GM19395 (cell line): ENCODE data around the gene FSCN2.

Experiments used
- ATAC-seq: cut with Tn5 transposase; IDR thresholded peaks from one replicate; pipeline ENCODE4 v1.9.1; 2021; ENCODE audit warnings: mild to moderate bottlenecking, moderate library complexity; ENCODE audit not compliant: unreplicated experiment

The FSCN2 gene

GRCh38 chr17:81489998-81490992 is 37.9 kb upstream of the FSCN2 start:
- no peak for ATAC-seq

DNA sequence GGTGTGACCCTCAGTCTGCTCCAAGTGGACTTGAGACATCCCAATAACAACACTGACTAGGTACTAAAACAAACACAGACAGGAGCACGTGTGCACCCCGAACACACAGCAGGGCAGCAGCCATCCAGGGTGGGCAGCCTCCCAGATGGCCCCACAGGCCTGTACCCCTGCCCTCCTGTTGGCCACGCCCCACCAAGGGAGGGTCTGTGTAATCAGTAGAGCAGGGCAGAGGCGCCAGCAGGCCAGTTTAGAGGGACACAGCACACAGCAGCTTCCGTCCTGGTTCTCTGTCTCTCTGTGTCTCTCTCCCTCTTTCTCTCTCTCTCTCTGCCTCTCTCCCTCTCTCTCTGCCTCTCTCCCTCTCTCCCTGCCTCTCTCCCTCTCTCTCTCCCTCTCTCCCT is 37.0 kb upstream of the FSCN2 start:
- ATAC-seq, result no peak

- ATAC-seq, result no peak
Observed at GRCh38 chr17:81491761-81492160, 36.4 kb upstream of the FSCN2 start.

- no peak for ATAC-seq
Observed at GRCh38 chr17:81492202-81492601, 36.0 kb upstream of the FSCN2 start.

DNA sequence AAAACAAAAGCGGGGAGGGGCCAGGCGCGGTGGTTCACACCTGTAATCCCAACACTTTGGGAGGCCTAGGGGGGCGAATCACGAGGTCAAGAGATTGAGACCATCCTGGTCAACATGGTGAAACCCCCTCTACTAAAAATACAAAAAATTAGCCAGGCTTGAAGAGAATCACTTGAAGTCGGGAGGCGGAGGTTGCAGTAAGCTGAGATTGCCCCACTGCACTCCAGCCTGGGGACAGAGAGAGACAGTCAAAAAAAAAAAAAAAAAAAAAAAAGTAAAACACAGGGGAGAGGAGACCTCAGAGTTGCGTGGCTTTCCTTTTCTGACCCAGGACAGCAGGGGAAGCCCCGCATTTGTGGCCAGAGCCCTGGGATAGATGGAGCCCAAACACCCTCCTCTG is 35.5 kb upstream of the FSCN2 start:
- no peak for ATAC-seq

GRCh38 chr17:81493198-81494038 is 34.8 kb upstream of the FSCN2 start:
- no peak for ATAC-seq

DNA sequence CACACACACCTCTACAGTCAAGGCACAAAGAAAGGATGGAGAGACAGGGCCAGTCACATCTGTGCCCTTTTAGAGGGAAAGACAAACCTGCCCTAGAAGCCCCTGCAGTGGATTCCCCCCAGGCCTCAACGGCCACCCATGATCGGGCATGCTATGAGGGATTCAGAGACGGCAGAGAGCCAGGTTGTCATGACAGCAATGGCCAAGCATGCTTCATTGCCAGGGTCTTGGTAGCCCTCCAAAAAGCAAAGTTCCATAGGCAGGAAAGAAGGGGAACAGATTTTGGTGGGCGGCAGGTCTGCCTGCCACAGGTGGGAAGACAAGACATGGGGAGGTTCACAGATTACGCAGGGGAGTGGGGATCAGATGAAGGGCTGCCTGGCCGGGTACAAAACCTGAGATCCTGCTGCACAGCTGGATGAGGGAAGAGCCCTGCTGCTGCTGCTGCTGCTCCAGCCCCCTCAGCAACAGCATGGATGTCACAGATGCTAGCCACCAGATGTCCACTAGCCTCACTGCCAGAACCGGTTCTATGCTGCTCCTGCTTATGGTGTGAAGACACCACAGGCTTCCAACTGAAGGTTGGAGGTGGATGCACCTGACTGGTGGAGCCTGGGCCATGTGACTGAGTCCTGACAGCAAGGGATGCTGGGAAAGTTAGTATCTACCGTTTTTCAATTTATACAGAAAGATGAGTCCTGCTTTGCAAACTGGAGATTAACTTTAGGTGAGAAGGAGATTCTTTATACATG is 33.4 kb upstream of the FSCN2 start:
- no peak for ATAC-seq

DNA sequence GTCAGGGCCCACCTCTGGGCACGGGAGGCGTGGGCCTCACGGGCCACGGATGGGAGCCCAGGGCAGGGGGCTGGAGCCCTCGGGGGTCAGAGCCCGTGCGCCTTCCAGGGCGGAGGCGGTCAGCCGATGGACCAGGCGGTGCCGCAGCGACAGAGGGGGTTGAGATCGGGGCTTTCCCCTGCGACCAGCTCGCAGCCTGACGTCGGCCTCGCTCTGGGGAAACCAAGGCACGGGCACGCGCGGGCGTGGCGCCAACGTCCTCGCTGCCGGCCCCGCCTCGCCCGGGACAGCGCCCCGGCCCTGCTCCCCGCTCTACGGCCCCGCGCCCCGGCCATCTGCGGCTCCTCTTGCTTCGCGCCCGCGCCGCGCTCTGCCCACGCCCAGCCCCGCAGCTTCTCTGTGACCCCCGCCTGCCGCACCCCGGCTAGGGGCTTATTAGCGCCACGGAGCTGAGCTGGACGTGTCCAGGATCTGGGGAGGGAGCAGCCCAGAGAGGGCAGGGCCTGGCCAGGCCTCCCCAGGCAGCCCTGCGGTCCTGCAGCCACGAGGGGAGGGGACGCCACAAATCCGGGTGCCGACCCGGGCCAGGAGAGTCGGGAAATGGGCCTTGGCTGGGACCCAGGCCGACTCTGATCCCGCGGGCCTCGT is 29.1 kb upstream of the FSCN2 start:
- ATAC-seq, result no peak

DNA sequence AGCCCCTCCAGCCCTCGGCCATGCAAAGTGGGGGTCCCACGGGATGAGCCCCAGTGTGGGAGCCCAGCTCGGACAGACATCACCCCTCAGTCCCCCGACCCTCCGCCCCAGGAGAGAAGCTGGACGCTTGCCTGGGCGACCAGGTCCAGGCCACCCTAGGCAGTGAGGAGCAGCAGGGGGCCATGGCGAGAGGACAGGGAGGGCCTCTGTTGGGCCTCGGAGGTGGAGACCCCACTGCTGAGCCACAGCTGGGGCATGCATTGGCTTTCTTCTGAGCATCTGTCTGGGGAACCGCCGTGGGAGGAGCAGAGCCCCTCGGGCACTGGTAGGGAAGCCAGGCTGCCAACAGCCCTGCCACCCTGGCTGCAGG is 28.6 kb upstream of the FSCN2 start:
- ATAC-seq, result no peak

- no peak for ATAC-seq
Observed at GRCh38 chr17:81500047-81500446, 28.1 kb upstream of the FSCN2 start.

GRCh38 chr17:81502471-81503017 is 25.6 kb upstream of the FSCN2 start:
- ATAC-seq, result no peak

DNA sequence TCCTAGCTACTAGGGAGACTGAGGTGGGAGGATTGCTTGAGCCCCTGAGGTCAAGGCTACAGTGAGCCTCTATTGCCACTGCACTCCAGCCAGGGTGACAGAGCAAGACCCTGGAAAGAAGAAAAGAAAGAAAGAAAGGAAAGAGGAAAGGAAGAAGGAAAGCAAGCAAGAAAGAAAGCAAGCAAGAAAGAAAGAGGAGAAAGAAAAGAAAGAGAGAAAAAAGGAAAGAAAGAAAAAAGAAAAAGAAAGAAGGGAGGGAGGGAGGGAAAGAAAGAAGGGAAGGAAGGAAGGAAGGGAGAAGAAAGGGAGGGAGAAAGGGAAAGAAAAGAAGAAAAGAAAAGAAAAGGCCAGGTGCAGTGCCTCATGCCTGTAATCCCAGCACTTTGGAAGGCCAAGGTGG is 24.6 kb upstream of the FSCN2 start:
- ATAC-seq, result no peak

DNA sequence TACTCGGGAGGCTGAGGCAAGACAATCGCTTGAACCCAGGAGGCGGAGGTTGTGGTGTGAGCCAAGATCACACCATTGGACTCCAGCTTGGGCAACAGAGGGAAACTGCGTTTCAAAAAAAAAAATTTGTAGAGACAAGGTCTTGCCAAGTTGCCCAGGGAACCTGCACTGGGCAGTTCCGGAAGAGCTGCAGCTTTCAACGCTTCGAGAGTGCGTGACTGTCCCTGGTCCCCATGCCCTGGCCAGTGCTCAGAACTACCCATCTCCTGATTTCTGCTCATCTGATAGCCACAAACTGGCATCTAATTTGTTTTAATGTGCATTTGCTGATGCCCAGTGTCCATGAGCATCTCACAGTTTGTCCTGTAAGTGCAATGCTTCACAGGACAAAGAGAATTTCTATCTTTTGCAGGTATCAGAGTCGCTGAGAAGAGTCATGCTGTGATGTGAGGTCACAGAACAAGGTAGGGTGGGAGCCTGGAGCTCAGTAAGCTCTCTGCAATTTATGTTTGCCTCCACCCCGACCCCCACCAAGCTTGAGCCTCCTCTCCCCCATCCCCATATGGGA is 19.5 kb upstream of the FSCN2 start:
- no peak for ATAC-seq

DNA sequence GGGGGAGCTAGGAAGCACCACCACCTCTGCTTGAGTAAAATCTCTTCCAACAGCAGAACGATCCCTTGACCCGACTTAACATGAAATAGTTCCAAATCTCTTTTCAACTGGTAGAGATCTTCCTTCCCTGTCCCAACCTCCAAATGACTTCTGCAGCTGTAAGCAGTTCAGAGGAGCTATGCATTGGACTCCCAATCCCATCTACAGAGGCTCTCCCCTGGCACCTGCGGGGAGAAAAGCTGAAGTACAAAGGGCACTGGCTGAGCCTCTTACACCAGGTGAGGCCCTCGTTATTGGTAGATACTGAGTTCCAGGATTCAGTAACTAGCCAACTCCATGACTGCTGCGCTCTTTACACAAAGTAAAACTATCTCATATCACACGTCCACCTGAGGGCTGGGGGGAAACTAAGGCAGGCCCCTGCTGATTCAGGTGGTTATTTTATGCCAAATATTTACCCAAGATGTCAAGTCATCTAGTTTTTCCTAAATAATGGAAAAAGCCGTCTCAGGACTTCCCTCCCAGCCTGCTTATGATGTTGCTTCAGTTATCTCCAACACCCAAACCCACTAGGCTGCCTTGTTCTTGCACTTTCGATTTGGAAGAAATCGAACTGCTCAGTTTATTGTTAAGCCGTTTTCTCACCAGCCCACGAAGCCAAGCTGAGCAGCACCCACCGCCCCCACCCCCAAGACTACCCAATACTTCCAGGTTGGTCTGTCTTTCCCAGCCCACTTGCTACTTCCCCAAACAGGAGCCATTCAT is 18.8 kb upstream of the FSCN2 start:
- ATAC-seq, result no peak

- ATAC-seq, result no peak
Observed at GRCh38 chr17:81509972-81510784, 18.0 kb upstream of the FSCN2 start.

GRCh38 chr17:81510785-81511553 is 17.2 kb upstream of the FSCN2 start:
- ATAC-seq, result no peak

DNA sequence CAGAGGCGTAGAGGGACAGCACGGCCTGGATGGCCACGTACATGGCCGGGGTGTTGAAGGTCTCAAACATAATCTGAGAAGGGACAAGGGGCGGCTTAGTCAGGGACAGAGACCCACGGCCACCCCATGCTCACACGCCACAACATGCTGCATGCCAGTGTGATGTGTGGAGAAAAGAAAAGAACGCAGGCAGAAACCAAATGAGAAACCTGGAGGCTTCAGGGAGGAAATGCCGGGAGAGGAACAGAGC is 16.7 kb upstream of the FSCN2 start:
- ATAC-seq, result no peak
